Right renal cortex interstitium (tissue), 3 donors: ENCODE measurements around the gene ELK4. TPM values are rescaled to one million over a fixed set of nuclear protein-coding genes. Genes with fewer than 3 reads are reported as not detected.

Source experiments
- DNase-seq, 3 donors: peaks; one replicate each; pipeline ENCODE4 v3.0.0-alpha.2; 2013; ENCODE audit warnings: low read depth in 3 of 3, low spot score in 2 of 3
- polyA plus RNA-seq, 3 donors: library from polyadenylated mRNA; unstranded; fragments of 120-200 nt; gene quantifications; one replicate each; pipeline ENCODE4 v1.2.1, GENCODE V29; 2013; ENCODE audit not compliant: insufficient read length in 3 of 3

The ELK4 gene
- polyA plus RNA-seq: 10 to 100 TPM; 15.9 to 16.4 (median 16.2) TPM

DNA sequence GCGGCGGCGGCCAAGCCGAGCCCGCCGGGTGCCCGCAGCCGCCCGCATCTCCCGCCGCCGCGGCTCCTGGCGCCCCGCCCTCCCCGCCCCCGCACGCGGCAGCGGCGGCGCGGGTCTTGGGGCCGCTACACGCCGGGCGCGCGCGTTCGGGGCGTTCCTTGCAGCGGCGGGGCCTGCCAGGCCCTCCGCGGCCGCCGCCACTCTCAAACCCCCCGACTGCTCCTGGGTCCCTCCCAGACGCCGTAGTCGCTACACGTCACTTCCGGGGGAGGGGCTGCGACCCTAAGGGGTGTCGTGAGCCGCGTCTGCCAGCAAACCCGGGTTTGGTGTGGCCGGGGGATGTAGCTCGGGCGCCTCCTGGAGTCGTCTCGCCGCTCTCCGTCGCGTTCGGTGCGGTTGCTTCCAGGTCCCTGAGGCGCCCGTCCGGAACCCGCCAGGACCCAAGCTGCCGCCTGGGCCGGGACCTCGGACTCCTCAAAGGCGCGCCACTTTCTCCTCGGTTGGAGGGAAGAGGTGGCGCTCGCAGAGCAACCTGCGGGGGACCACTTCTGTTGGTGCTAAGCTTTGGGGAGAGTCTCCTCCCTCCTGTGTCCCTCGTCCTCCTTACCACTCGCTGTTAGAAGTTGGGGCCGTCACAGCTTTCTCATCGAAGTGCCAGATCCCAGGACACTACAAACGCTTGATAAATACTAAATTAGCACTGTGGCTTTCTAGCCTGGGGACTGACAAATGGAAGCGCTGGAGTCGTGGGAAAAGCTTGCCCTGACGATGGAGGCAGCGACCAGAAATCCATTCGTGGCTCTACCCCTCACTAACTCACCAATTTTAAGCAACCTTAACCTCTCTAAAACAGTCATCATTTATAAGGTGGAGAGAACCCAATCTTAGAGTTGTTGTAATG, at the start of gene ELK4:
TSS of gene ELK4 (minus strand) at position 244 of the 901 bp plus-strand sequence. CDS start 8,129 bp downstream, outside the sequence.
- peak; percentile 94 to 98 (median 97) for DNase-seq

DNA sequence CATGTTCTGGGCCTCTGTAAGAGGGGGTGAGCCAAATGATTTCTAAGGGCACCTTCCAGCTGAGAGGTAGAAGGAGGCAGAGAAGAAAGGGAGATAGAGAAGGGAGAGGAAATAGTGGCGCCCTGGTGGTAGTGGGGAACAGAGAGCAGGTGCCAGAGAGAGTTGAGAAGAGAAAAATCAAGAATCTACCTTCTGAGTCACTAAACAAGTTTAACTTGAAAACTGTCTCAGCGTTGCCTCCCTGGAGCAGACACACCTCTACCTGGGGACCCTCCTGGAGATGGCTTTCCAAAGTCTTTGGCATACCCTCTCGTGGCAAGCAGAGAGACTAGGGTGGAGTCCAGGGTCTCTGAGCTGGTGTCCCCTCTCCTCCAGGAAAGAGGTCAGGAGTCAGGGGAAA, 49.6 kb upstream of the ELK4 start:
- DNase-seq: no peak

DNA sequence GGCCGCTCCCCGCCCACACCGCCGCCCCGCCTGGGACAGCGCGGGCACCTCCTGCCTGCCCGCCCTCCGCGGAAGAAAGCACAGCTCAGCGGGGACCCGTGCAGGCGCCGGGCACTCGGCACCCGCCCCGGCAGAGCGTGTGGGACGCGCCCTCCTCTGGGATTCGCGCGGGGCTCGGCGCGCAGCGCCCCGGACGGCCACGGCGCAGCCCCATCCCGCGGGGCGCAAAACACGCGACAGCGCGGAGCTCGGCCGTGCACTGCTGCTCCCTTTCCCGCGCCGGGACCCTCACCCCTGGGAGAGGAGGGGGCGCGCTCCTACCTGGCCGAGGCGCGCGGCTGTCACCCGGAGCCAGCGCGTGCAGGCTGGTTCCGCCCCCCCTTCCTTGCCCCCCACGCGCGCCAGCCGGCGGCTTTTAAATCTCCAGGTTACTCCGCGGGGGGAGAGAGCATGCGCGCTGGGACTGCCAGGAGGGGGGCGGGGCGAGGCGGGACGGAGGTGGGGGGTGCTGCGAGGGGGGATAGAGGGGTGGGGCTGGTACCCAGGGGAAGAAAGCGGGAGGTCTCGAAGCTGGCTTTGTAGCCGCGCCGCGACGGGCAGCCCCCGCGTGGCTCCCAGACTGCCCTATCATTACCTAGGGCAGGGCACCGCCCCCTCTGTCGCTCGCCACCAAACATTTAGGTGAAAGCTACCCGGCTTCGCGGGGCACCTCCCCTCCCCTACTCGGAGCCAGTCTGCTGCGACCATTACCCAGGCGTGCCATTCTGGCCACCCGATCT, 48.5 kb upstream of the ELK4 start, which contains the start of gene SLC45A3:
TSS of gene SLC45A3 (minus strand) at position 437 of the 779 bp plus-strand sequence. CDS start 15,853 bp downstream, outside the sequence.
- no peak for DNase-seq

- DNase-seq: no peak
Observed at GRCh38 chr1:205678286-205679111, 46.7 kb upstream of the ELK4 start.

DNA sequence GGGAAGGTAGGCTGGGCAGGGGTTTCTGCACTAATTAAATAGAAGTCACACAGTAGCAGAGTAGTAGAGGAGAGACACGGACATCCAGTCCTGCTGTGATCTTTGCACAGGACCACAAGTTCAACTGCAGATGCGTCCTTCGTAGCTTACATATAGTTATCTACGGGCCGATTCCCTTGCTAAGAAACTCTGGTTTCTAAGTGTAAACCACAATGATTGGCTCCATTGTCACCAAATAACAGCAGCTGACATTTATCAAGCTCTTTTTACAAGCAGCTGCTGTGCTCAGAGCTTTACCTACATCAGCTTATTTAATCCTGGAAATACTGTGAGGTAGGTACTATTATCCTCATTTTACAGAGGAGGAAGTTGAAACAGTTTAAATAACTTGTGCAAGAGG, 45.4 kb upstream of the ELK4 start:
- no peak for DNase-seq

- DNase-seq: no peak
Observed at GRCh38 chr1:205676597-205676996, 44.8 kb upstream of the ELK4 start.

DNA sequence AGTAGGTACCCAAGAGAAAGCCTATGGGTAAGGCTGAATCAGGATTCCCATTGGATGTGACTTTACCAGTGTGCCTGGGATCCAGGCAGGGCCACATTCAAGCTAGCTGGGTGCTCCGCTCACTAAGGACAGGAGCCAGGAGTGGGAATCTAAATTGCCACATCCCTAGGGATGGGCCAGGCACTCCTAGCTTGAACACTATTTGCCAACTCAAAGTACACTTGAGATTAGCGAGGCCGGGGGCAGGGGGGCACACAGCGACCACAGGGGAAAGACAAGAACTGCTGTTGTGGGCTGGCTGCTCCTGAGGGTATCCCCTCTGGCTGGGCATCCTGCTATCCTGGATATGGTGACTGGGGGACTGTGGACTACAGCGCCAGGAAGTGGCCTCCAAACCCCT, 44.2 kb upstream of the ELK4 start:
- no peak for DNase-seq

- no peak for DNase-seq
Observed at GRCh38 chr1:205675247-205675646, 43.4 kb upstream of the ELK4 start.

- DNase-seq: no peak
Observed at GRCh38 chr1:205672970-205673369, 41.2 kb upstream of the ELK4 start.

DNA sequence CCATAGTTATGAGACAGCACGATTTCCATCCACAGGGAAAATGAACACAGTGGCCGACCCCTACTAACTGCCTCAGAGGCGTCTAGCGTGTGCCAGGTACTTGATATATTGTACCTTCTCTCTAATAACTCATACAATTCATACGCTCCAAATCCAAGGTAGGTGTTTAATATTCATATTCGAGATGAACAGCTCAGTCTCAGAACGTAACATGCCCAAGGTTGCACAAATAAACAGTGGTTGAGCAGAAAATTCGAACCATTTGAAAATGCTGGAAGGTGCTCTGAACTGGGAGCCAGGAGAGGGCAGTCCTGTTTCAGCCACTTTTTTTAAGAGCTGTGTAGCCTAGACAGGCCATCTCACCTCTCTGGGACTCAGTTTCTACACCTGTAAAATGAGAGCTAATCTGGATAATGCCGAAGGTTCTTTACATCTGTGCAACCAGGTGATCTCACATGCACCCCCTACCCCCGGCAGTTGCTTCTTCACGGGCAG, 40.6 kb upstream of the ELK4 start:
- DNase-seq: no peak

- no peak for DNase-seq
Observed at GRCh38 chr1:205670611-205671430, 39.0 kb upstream of the ELK4 start.

- DNase-seq: no peak
Observed at GRCh38 chr1:205670150-205670446, 38.3 kb upstream of the ELK4 start.

- DNase-seq: no peak
Observed at GRCh38 chr1:205669341-205670149, 37.7 kb upstream of the ELK4 start.

- no peak for DNase-seq
Observed at GRCh38 chr1:205668951-205669340, 37.1 kb upstream of the ELK4 start.

DNA sequence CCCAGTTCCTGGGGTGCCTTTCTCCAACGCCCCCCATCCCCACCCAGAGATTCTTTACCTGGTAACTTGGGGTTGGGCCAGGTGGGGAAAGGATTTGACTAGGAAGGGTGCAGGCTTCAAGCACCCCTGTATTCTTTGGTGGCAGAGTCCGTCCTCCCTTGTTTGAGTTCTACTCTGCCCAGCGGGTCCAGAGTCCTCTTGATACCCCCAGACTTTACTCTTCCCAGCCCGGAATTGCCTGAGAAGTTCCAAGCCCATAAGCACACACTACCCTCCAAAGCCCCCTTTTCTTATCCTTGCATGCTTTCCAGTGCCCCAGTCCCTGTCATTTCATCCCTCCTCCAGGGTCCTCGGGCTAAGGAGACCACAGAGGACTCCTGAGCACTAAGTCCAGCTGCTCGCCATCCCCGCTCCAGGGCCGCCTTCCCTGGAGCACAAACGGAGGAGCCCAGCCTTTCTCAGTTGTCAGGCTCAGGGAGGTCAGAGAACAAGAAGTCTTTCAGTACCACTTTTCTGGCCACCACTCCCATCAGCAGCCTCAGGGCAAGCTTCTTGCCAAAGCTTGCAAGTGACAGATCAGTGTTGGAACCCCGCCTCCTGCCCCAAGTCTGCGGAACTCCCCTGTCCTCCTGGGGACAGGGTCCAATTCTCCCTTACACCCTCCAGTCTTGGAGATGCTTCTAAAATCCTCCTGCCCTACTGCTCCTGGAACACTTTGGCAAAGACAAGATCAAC, 36.3 kb upstream of the ELK4 start:
- no peak for DNase-seq

- DNase-seq: no peak
Observed at GRCh38 chr1:205666372-205667166, 34.8 kb upstream of the ELK4 start.

- no peak for DNase-seq
Observed at GRCh38 chr1:205665201-205666045, 33.6 kb upstream of the ELK4 start.
